ENCODE results near the gene DENND4B. TPM values are rescaled to one million over a fixed set of nuclear protein-coding genes. Genes with fewer than 3 reads are reported as not detected.

DENND4B gene
- total RNA-seq, 1 experiment from 2014 or later: 15.4 TPM

- peak; percentile 65 for DNase-seq (ENCODE audit: low read depth)
Observed at GRCh38 chr1:153945795-153946621, 510 bp downstream of the DENND4B start.

- DNase-seq (ENCODE audit: low read depth): peak; percentile 52
Observed at GRCh38 chr1:153945131-153945794, 1.3 kb downstream of the DENND4B start.

GRCh38 chr1:153944827-153945117 is 1.7 kb downstream of the DENND4B start:
- DNase-seq (ENCODE audit: low read depth): no peak

- DNase-seq (ENCODE audit: low read depth): no peak
Observed at GRCh38 chr1:153944005-153944826, 2.3 kb downstream of the DENND4B start.

GRCh38 chr1:153942766-153943549 is 3.6 kb downstream of the DENND4B start:
- no peak for DNase-seq (ENCODE audit: low read depth)

GRCh38 chr1:153941826-153942725 is 4.4 kb downstream of the DENND4B start:
- no peak for DNase-seq (ENCODE audit: low read depth)

GRCh38 chr1:153940756-153941155 is 5.8 kb downstream of the DENND4B start:
- DNase-seq (ENCODE audit: low read depth): no peak

- no peak for DNase-seq (ENCODE audit: low read depth)
Observed at GRCh38 chr1:153939476-153939875, 7.0 kb downstream of the DENND4B start.

GRCh38 chr1:153938996-153939395 is 7.5 kb downstream of the DENND4B start:
- DNase-seq (ENCODE audit: low read depth): no peak

GRCh38 chr1:153937331-153937730 is 9.2 kb downstream of the DENND4B start:
- DNase-seq (ENCODE audit: low read depth): no peak

- DNase-seq (ENCODE audit: low read depth): no peak
Observed at GRCh38 chr1:153936011-153936802, 10.3 kb downstream of the DENND4B start.

GRCh38 chr1:153934746-153935145 is 11.8 kb downstream of the DENND4B start:
- DNase-seq (ENCODE audit: low read depth): no peak

- DNase-seq (ENCODE audit: low read depth): no peak
Observed at GRCh38 chr1:153933955-153934354, 12.6 kb downstream of the DENND4B start.

GRCh38 chr1:153933430-153933829 is 13.1 kb downstream of the DENND4B start:
- DNase-seq (ENCODE audit: low read depth): no peak

GRCh38 chr1:153932156-153933131 is 14.1 kb downstream of the DENND4B start:
- DNase-seq (ENCODE audit: low read depth): no peak

GRCh38 chr1:153929981-153930948 is 16.3 kb downstream of the DENND4B start:
- DNase-seq (ENCODE audit: low read depth): no peak

- DNase-seq (ENCODE audit: low read depth): no peak
Observed at GRCh38 chr1:153929426-153929825, 17.1 kb downstream of the DENND4B start.

Measured in LHCN-M2 (cell line).